ENCODE data around the gene HVCN1.

- no peak for TF ChIP-seq EZH2 (IDR thresholded peaks at IDR 0.05)
- TF ChIP-seq POLR2AphosphoS5 (IDR thresholded peaks at IDR 0.05; ENCODE audit: borderline replicate concordance, low read depth, low read length), result no peak
- TF ChIP-seq FOXP2 (optimal IDR thresholded peaks at IDR 0.05; ENCODE audit: control extremely low read depth, extremely low read length, insufficient read depth), result no peak
Observed at GRCh38 chr12:110732572-110732971, 43.7 kb upstream of the HVCN1 start.
